Measurements from ENCODE around the gene AWAT1. TPM values are rescaled to one million over a fixed set of nuclear protein-coding genes. Genes with fewer than 3 reads are reported as not detected.

The AWAT1 gene
- total RNA-seq, 1 experiment from 2014 or later = not detected

GRCh38 chrX:70254063-70254400, 19.6 kb downstream of the AWAT1 start:
- DNase-seq (ENCODE audit: low read depth, low spot score) (no peak), ATAC-seq (no peak)
- Histone ChIP-seq H3K36me3 (ENCODE audit: control insufficient read depth, insufficient read depth, low read length) (no peaks in the 10 kb centered on the region), H3K27ac (ENCODE audit: low read length) (no peak overlapping the region), H3K27me3 (ENCODE audit: control insufficient read depth, insufficient read depth, low read length) (peaks cover 4% of the 10 kb centered on the region; the same call in 1 of the 2 replicates), H3K9me3 (ENCODE audit: control insufficient read depth, insufficient read depth, low read depth, low read length) (no peaks in the 10 kb centered on the region), H3K4me1 (ENCODE audit: control insufficient read depth, insufficient read depth, low read length) (no peaks in the 10 kb centered on the region), H3K4me3 (ENCODE audit: low read depth in 2 of 2, low read length in 2 of 2) (no peak overlapping the region)
- BruUV-seq (replicated peaks) = no TSS peak
- in situ Hi-C loops (cut with HindIII; ENCODE audit: low pct_unique_long_range_greater_than_20kb, low sequenced_read_pairs) (no loop called here), intact Hi-C loops (cut with micrococcal nuclease; ENCODE audit: unreplicated experiment) (no loop called here)
- CTCF ChIA-PET = no interaction called here
- TF ChIP-seq CTCF (IDR thresholded peaks at IDR 0.05) = no peak
- no peak for TF ChIP-seq TCF7L2 (IDR thresholded peaks at IDR 0.05; ENCODE audit: low read depth, low read length)
- TF ChIP-seq POLR2AphosphoS5 (IDR thresholded peaks at IDR 0.05; ENCODE audit: low read depth, low read length) = no peak
- no peak for TF ChIP-seq REST (IDR thresholded peaks at IDR 0.05; ENCODE audit: insufficient read depth in 1 of 2, low read depth in 2 of 2, low read length in 1 of 2)
- no peak for TF ChIP-seq SIN3A (IDR thresholded peaks at IDR 0.05; ENCODE audit: borderline replicate concordance, insufficient read depth, low read depth, low read length)
- POLR2A ChIA-PET = no interaction called here

- DNase-seq (ENCODE audit: low read depth, low spot score) (no peak), ATAC-seq (no peak)
- H3K9me3 ChIP-seq (ENCODE audit: control insufficient read depth, insufficient read depth, low read depth, low read length) = no peaks in the 10 kb centered on the region
- BruUV-seq (replicated peaks) = no TSS peak
- TF ChIP-seq POLR2AphosphoS5 (IDR thresholded peaks at IDR 0.05; ENCODE audit: low read depth, low read length) (no peak), CTCF (IDR thresholded peaks at IDR 0.05) (no peak), REST (IDR thresholded peaks at IDR 0.05; ENCODE audit: insufficient read depth in 1 of 2, low read depth in 2 of 2, low read length in 1 of 2) (no peak), SIN3A (IDR thresholded peaks at IDR 0.05; ENCODE audit: borderline replicate concordance, insufficient read depth, low read depth, low read length) (no peak), TCF7L2 (IDR thresholded peaks at IDR 0.05; ENCODE audit: low read depth, low read length) (no peak)
- intact Hi-C loops (cut with micrococcal nuclease; ENCODE audit: unreplicated experiment) = no loop called here
- ChIA-PET CTCF (no interaction called here), POLR2A (no interaction called here)
- no peak overlapping the region for H3K4me3 ChIP-seq (ENCODE audit: low read depth in 2 of 2, low read length in 2 of 2)
- H3K27me3 ChIP-seq (ENCODE audit: control insufficient read depth, insufficient read depth, low read length) = peaks cover 4% of the 10 kb centered on the region; the same call in 1 of the 2 replicates
- no peaks in the 10 kb centered on the region for H3K4me1 ChIP-seq (ENCODE audit: control insufficient read depth, insufficient read depth, low read length)
- in situ Hi-C loops (cut with HindIII; ENCODE audit: low pct_unique_long_range_greater_than_20kb, low sequenced_read_pairs) = no loop called here
- no peaks in the 10 kb centered on the region for H3K36me3 ChIP-seq (ENCODE audit: control insufficient read depth, insufficient read depth, low read length)
- no peak overlapping the region for H3K27ac ChIP-seq (ENCODE audit: low read length)
Measured at GRCh38 chrX:70254909-70255308, 20.5 kb downstream of the AWAT1 start.
